Measurements from ENCODE around the gene FBXL15. TPM values are rescaled to one million over a fixed set of nuclear protein-coding genes. Genes with fewer than 3 reads are reported as not detected.
"Not testable (repeated sequence)": the region's sequence is repeated elsewhere in the genome, so short reads cannot be mapped to it uniquely, and the experiment has no call there.

Gene FBXL15
- total RNA-seq, 4 donors from 2014 or later, result 13.4 to 34.0 (median 27.2) TPM

DNA sequence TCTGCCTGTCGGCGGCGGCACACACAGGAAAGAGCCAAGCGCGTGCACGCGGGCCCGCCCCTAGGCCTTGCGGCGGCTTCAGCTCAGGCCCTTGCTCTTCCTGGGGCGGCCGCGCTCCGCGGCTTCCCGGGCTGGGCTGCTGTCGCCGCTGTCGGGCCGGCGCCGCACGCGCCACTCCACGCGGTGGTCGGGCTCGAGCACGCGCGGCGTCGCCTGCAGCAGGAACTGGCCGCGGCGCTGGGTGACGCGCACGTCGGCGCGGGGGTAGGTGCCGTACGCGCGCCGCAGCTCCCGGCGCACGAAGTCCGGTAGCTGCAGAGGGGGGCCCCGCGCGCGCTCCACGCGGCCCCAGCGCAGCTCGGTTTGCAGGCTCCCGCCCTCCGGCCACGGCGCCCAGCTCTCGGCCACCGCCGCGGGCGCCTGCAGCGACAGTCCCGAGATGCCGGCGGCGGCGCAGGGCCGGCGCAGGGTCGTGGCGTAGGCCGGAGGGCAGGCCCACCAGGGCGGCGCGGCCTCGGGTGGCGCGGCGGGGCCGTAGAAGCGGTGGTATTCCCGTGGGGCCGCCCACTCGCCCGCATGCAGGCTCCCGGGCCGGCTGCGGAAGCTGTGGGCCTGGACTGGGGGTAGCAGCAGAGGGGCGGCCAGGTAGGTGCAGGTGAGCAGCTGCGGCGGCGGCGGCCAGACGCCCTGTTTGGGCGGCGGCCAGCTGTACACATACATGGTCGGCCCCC, 29.9 kb downstream of the FBXL15 start:
- intact Hi-C loops (cut with DNase I), result no loop called here
- Histone ChIP-seq H3K9me3 (no peaks in the 10 kb centered on the region), H3K4me1 (peaks cover 38 to 39% of the 10 kb centered on the region in 2 donors), H3K36me3 (no peaks in the 10 kb centered on the region), H3K27ac (peak overlapping the region; percentile 81 to 89 (median 84)), H3K27me3 (no peaks in the 10 kb centered on the region), H3K4me3 (replicated peaks in 1 of 3) (peak overlapping the region; percentile 63 to 93 (median 73))
- TF ChIP-seq POLR2A (IDR thresholded peaks at IDR 0.05), result peak; percentile 8 to 89
- TF ChIP-seq, protein P1, sequence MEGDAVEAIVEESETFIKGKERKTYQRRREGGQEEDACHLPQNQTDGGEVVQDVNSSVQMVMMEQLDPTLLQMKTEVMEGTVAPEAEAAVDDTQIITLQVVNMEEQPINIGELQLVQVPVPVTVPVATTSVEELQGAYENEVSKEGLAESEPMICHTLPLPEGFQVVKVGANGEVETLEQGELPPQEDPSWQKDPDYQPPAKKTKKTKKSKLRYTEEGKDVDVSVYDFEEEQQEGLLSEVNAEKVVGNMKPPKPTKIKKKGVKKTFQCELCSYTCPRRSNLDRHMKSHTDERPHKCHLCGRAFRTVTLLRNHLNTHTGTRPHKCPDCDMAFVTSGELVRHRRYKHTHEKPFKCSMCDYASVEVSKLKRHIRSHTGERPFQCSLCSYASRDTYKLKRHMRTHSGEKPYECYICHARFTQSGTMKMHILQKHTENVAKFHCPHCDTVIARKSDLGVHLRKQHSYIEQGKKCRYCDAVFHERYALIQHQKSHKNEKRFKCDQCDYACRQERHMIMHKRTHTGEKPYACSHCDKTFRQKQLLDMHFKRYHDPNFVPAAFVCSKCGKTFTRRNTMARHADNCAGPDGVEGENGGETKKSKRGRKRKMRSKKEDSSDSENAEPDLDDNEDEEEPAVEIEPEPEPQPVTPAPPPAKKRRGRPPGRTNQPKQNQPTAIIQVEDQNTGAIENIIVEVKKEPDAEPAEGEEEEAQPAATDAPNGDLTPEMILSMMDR (IDR thresholded peaks at IDR 0.05), result no peak
- peak; percentile 92 to 93 for DNase-seq
- 1 to 2% methylated on average over 8 to 18 of the region's 104 CpGs for WGBS, 2 donors

DNA sequence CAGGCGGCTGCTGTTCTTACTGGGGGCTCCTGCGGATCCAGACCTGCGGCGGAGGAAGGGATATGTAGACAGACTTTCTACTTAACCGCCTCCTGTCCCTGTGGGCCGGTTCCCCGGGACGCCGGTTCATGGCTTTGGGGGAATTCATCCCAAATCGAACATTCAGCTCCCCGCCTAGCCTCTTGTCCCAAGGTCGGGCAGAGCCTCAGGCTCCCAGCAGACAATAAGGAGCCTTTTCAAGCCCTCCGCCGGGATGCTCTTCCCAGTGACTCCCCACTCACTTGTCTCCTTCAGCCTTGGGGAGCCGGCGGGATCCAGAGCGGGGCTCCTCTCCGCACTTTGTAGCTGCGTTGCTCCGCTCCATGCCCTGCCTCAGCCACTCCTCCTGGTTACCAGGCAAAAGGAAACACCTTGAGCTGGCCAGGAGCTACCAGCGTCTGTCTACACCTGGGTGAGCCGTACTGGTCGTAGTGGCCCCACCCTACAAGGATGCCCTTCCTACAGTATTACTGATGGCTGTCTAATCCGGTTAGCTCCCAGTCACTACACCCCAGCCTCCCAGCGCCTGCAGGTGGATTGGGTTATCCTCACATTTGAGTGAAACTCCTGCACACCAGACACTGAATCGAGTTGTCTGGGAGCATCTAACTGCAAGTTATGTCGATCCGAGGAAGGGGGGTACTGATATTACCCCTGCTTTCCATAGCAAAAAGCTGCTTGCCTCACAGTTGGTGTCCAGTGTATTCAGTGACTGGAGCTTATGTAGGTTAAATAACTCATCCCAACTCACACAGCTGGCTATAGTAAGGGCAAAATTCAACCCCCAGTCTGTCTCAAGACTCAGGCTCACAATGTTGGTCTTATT, 30.7 kb downstream of the FBXL15 start, which contains the start of gene C10orf95:
TSS of gene C10orf95 (minus strand) at position 439 of the 865 bp plus-strand sequence. CDS start 450 bp downstream, outside the sequence.
- peak; percentile 52 to 60 for DNase-seq
- no peaks in the 10 kb centered on the region for H3K36me3 ChIP-seq
- H3K27me3 ChIP-seq, result no peaks in the 10 kb centered on the region
- TF ChIP-seq POLR2A (IDR thresholded peaks at IDR 0.05), result peak in 1 of 2 donors; percentile 41
- TF ChIP-seq, protein P1 (IDR thresholded peaks at IDR 0.05), result no peak
- peak within 1 kb of the TSS; percentile 68 to 81 (median 71) for H3K27ac ChIP-seq
- 19 to 24% methylated on average over 20 to 28 of the region's 28 CpGs for WGBS, 2 donors
- peaks cover 40 to 45% of the 10 kb centered on the region in 2 donors for H3K4me1 ChIP-seq
- no peaks in the 10 kb centered on the region for H3K9me3 ChIP-seq
- intact Hi-C loops (cut with DNase I), result no loop called here
- peak within 1 kb of the TSS; percentile 63 to 73 (median 68) for H3K4me3 ChIP-seq (replicated peaks in 1 of 3)

DNA sequence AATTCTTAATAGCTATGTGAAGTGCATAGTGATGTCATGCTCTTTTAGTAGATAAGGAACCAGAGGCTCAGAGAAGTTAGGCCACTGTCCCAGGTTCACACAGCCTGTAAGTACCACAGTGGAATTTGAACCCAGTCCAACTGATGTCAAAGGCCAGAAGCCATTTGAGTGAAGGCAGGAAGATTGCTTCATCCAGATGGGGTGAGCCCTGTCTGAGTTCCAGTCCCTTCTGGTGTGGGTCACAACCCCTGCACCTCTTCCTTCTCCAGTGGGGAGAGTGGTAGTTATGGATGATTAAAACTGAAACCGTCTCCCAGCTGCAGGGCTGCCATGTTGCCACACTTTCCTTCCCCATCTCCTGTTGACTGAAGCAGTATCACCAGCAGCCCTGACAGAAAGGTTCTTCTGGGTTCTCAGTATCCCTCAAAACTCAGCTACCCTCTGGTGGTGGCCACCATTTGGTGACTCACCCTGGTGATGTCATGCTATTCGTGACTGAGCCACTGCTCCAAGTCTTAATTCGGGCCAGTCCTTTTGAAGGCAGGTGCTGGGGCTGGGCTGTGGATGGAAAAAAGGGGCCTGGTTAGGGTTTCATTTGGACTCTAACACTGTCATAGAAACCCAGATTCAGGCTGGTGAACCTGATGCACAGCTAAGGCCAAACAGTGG, 32.2 kb downstream of the FBXL15 start:
- no peaks in the 10 kb centered on the region for H3K27me3 ChIP-seq
- 56 to 63% methylated on average over 3 of the region's 3 CpGs for WGBS, 2 donors
- peak overlapping the region in 2 of 3 donors; percentile 41 to 61 for H3K27ac ChIP-seq
- DNase-seq, result no peak
- intact Hi-C loops (cut with DNase I), result no loop called here
- H3K9me3 ChIP-seq, result no peaks in the 10 kb centered on the region
- peaks cover 40 to 47% of the 10 kb centered on the region in 2 donors for H3K4me1 ChIP-seq
- H3K36me3 ChIP-seq, result no peaks in the 10 kb centered on the region
- H3K4me3 ChIP-seq (replicated peaks in 1 of 3), result no peak overlapping the region
- no peak for TF ChIP-seq POLR2A (IDR thresholded peaks at IDR 0.05)
- TF ChIP-seq, protein P1 (IDR thresholded peaks at IDR 0.05), result no peak

DNA sequence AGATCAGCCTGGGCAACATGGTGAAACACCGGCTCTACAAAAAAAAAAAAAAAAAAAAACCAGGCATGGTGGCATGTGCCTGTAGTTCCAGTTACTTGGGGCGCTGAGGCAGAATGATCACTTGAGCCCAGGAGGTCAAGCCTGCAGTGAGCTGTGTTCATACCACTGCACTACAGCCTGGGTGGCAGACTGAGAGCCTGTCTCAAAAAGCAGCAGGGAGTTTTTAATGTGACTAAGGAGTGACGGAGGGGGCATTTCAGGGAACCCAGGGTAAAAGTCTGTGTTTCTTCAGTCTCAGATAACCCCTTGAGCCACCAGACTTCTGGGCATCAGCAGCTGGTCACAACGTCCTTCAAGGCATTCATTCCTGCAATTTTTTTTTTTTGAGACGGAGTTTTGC, 32.9 kb downstream of the FBXL15 start:
- peak; percentile 69 to 79 for DNase-seq
- Histone ChIP-seq H3K9me3 (no peaks in the 10 kb centered on the region), H3K27me3 (no peaks in the 10 kb centered on the region), H3K4me3 (replicated peaks in 1 of 3) (no peak overlapping the region), H3K27ac (peak overlapping the region; percentile 36 to 61 (median 41)), H3K36me3 (no peaks in the 10 kb centered on the region), H3K4me1 (peaks cover 40 to 47% of the 10 kb centered on the region in 2 donors)
- intact Hi-C loops (cut with DNase I), result no loop called here
- TF ChIP-seq, protein P1 (IDR thresholded peaks at IDR 0.05), result no peak
- TF ChIP-seq POLR2A (IDR thresholded peaks at IDR 0.05), result peak in 1 of 2 donors; percentile 14
- 54 to 56% methylated on average over 5 of the region's 5 CpGs for WGBS, 2 donors

DNA sequence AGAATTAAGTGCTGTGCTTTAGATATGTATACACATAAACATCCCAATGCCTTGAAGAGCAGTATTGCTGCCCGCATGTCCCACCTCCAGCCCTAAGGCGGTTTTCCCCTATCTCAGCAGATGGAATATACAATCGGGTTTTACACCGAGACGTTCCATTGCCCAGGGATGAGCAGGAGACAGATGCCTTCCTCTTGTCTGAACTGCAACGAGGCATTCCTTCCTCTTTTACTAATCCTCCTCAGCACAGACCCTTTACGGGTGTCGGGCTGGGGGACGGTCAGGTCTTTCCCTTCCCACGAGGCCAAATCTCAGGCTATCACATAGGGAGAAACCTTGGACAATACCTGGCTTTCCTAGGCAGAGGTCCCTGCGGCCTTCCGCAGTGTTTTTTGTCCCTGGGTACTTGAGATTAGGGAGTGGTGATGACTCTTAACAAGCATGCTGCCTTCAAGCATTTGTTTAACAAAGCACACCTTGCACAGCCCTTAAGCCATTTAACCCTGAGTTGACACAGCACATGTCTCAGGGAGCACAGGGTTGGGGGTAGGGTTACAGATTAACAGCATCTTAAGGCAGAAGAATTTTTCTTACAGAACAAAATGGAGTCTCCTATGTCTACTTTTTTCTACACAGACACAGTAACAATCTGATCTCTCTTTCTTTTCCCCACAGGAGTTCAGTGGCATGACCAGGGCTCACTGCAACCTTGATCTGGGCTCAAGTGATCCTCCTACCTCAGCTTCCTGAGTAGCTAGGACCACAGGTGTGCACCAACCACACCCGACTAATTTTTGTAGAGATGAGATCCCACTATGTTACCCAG, 34.2 kb downstream of the FBXL15 start:
- WGBS, 2 donors, result 45 to 59% methylated on average over 13 of the region's 13 CpGs
- Histone ChIP-seq H3K27ac (peak overlapping the region; percentile 33 to 50 (median 41)), H3K4me1 (peaks cover 36 to 47% of the 10 kb centered on the region in 2 donors)
- DNase-seq, result peak; percentile 51 to 58
- H3K36me3 ChIP-seq; intact Hi-C loops (cut with DNase I); H3K4me3 ChIP-seq (replicated peaks in 1 of 3); H3K27me3 ChIP-seq; H3K9me3 ChIP-seq: not testable (repeated sequence)

Data from thyroid gland (tissue), 4 donors.